GM12878 (cell line): ENCODE results near the gene NCKAP5. TPM values are rescaled to one million over a fixed set of nuclear protein-coding genes. Genes with fewer than 3 reads are reported as not detected.

Experiments
- ATAC-seq: fragments of 200-7000 bp; cut with Tn5 transposase; 3 replicates; pipeline ENCODE4 v1.9.1; 2020; ENCODE audit warnings: mild to moderate bottlenecking, moderate library complexity
- BruUV-seq: library from RNA; stranded (reverse); fragments of 400-500 nt; replicated peaks from 2 replicates; lab custom pipeline; 2021; lab: Mats Ljungman, UMichigan
- CTCF ChIA-PET: fragments of 300-600 bp; sonication (Branson Sonifier 250); formaldehyde crosslinking; extraction: SDS; loops from one replicate; lab custom pipeline; 2021; ENCODE audit warnings: inconsistent platforms; lab: Yijun Ruan, JAX
- POLR2A ChIA-PET: fragments of 350-600 bp; formaldehyde crosslinking; extraction: SDS; loops from one replicate; lab custom pipeline; 2021; ENCODE audit warnings: inconsistent platforms; lab: Charles Lee
- RAD21 ChIA-PET: fragments of 300-600 bp; sonication (Branson Sonifier 250); formaldehyde crosslinking; loops from one replicate; lab custom pipeline; 2023; ENCODE audit warnings: antibody characterized with exemption; ENCODE audit not compliant: unreplicated experiment; lab: Charles Lee
- SMC1A ChIA-PET: fragments of 300-600 bp; sonication (Branson Sonifier 250); formaldehyde crosslinking; loops from one replicate; lab custom pipeline; 2023; ENCODE audit not compliant: unreplicated experiment, uncharacterized antibody; lab: Charles Lee
- DNase-seq: peaks from one replicate; pipeline ENCODE4 v3.0.0-alpha.2; 2011; ENCODE audit warnings: low read depth, low spot score
- FAIRE-seq: peaks from 3 replicates; lab custom pipeline; 2011; peaks lifted over from hg19 to GRCh38; lab: Jason Lieb, UNC
- H2AFZ ChIP-seq: 2 replicates; pipeline ENCODE4 v1.6.0; 2011; ENCODE audit warnings: low read depth, low read length, control low read depth; ENCODE audit not compliant: control insufficient read depth
- H3K27ac ChIP-seq: 2 replicates; pipeline ENCODE4 v1.5.1; 2011; ENCODE audit warnings: control low read depth; ENCODE audit not compliant: control insufficient read depth, insufficient read depth
- H3K27me3 ChIP-seq, 2 experiments: replicated peaks in 1 of 2; 2 replicates each; pipeline versions ENCODE4 v1.6.0 to v1.6.1; 2011; ENCODE audit warnings: low read length in 1 of 2; ENCODE audit not compliant: control insufficient read depth in 2 of 2, insufficient read depth in 2 of 2
- H3K36me3 ChIP-seq, 2 experiments: 2 replicates each; pipeline ENCODE4 v1.5.1; 2011; ENCODE audit warnings: low read length in 1 of 2; ENCODE audit not compliant: control insufficient read depth in 2 of 2, insufficient read depth in 2 of 2
- H3K4me1 ChIP-seq: 2 replicates; pipeline ENCODE4 v1.6.1; 2011; ENCODE audit warnings: mild to moderate bottlenecking, low read length, moderate library complexity, mixed read lengths; ENCODE audit not compliant: control insufficient read depth, insufficient read depth
- H3K4me2 ChIP-seq: 2 replicates; pipeline ENCODE4 v1.6.0; 2011; ENCODE audit warnings: control low read depth; ENCODE audit not compliant: control insufficient read depth, insufficient read depth
- H3K4me3 ChIP-seq: fragments of 200-600 bp; sonication (generic); 2 replicates; pipeline ENCODE4 v1.5.1; 2016
- H3K79me2 ChIP-seq: 2 replicates; pipeline ENCODE4 v1.6.0; 2011; ENCODE audit warnings: low read length; ENCODE audit not compliant: control insufficient read depth, insufficient read depth
- H3K9ac ChIP-seq: 2 replicates; pipeline ENCODE4 v1.8.0; 2011; ENCODE audit warnings: low read length, control low read depth, mixed read lengths; ENCODE audit not compliant: control insufficient read depth, insufficient read depth
- H3K9me3 ChIP-seq: replicated peaks from 3 replicates; pipeline ENCODE4 v1.5.1; 2011; ENCODE audit warnings: mild to moderate bottlenecking, low read length; ENCODE audit not compliant: control insufficient read depth, insufficient read depth
- H4K20me1 ChIP-seq: 2 replicates; pipeline ENCODE4 v1.6.0; 2011; ENCODE audit not compliant: control insufficient read depth, insufficient read depth
- CBFB ChIP-seq: IDR thresholded peaks from 2 replicates; pipeline ENCODE4 v1.6.1; 2016; ENCODE audit warnings: antibody characterized with exemption, low read depth
- CREB1 ChIP-seq: IDR thresholded peaks from 2 replicates; pipeline ENCODE4 v1.6.1; 2012; ENCODE audit warnings: low read depth, mild to moderate bottlenecking, inconsistent platforms
- EP300 ChIP-seq, 2 experiments: fragments of 150-350 bp in 1 of 2; IDR thresholded peaks; 2 replicates each; pipeline ENCODE4 v1.6.1; 2011 to 2012; ENCODE audit warnings: low read depth in 2 of 2, low read length in 2 of 2, borderline replicate concordance in 1 of 2, improper control_type of control experiment in 1 of 2, inconsistent platforms in 1 of 2; ENCODE audit not compliant: control insufficient read depth in 1 of 2
- ESRRA ChIP-seq: IDR thresholded peaks from 2 replicates; pipeline ENCODE4 v1.6.1; 2012; ENCODE audit warnings: mild to moderate bottlenecking, low read length, improper control_type of control experiment
- IKZF2 ChIP-seq, 2 experiments: fragments of 450-650 bp; IDR thresholded peaks; 2 replicates each; pipeline ENCODE4 v1.6.1; 2017; ENCODE audit warnings: mild to moderate bottlenecking in 2 of 2, moderate library complexity in 2 of 2
- JUNB ChIP-seq: IDR thresholded peaks from 2 replicates; pipeline ENCODE4 v1.6.1; 2016; ENCODE audit warnings: antibody characterized with exemption, mild to moderate bottlenecking
- MXI1 ChIP-seq: fragments of 150-350 bp; IDR thresholded peaks from 2 replicates; pipeline ENCODE4 v1.6.1; 2011; ENCODE audit warnings: low read depth, mild to moderate bottlenecking, inconsistent platforms, low read length, improper control_type of control experiment
- NFXL1 ChIP-seq: fragments of 450-650 bp; IDR thresholded peaks from 2 replicates; pipeline ENCODE4 v1.6.1; 2017; ENCODE audit warnings: antibody characterized with exemption, mild to moderate bottlenecking, borderline replicate concordance
- NFYB ChIP-seq: IDR thresholded peaks from 2 replicates; pipeline ENCODE4 v1.6.1; 2011; ENCODE audit warnings: low read depth, mild to moderate bottlenecking, low read length, improper control_type of control experiment, moderate library complexity; ENCODE audit not compliant: insufficient read depth
- RELA ChIP-seq: fragments of 450-650 bp; IDR thresholded peaks from 2 replicates; pipeline ENCODE4 v1.8.0; 2014; ENCODE audit warnings: borderline replicate concordance; ENCODE audit not compliant: partially characterized antibody
- RFX5 ChIP-seq: IDR thresholded peaks from 2 replicates; pipeline ENCODE4 v1.6.1; 2011; ENCODE audit warnings: low read depth, low read length, improper control_type of control experiment
- SMAD5 ChIP-seq: IDR thresholded peaks from 2 replicates; pipeline ENCODE4 v1.6.1; 2016; ENCODE audit warnings: antibody characterized with exemption, low read depth
- WGBS: methylation state at CpG from one replicate; pipeline ENCODE4 v1.1.6; 2016; ENCODE audit warnings: low lambda C conversion rate; ENCODE audit not compliant: insufficient replicate concordance, insufficient coverage; ENCODE audit errors: missing lambda C conversion rate; 5-methylcytosine and 5-hydroxymethylcytosine counted together
- in situ Hi-C: fragments of 300-500 bp; cut with MboI; formaldehyde crosslinking; loops from 9 replicates; pipeline ENCODE4 v1.14.3; 2018; ENCODE audit warnings: mixed read lengths
- intact Hi-C: fragments of 100-400 bp; cut with micrococcal nuclease; formaldehyde crosslinking; loops from one replicate; pipeline ENCODE4 v1.14.2; 2022; ENCODE audit not compliant: unreplicated experiment
- polyA plus RNA-seq, 11 experiments: library from polyadenylated mRNA; depleted of rRNA in 4 of 11; unstranded in 6 of 11; stranded (reverse) in 5 of 11; fragments of >200 nt; fragmentation: Nextera tagmentation in 4 of 11; fragmentation: Illumina TruSeq in 1 of 11; extraction: Ambion mirVana in 4 of 11; extraction: Trizol in 1 of 11; gene quantifications; 1 replicate in 1 of 11; 2 replicates in 10 of 11; pipeline versions ENCODE4 v1.2.1 to v1.2.3, GENCODE V29; 2011 to 2016; ENCODE audit warnings: inconsistent platforms in 2 of 11, missing spikeins in 2 of 11, low read depth in 1 of 11
- total RNA-seq, 4 experiments: library from RNA; depleted of rRNA in 3 of 4; stranded (reverse); fragments of >200 nt in 3 of 4; fragmentation: Illumina TruSeq in 1 of 4; extraction: Trizol in 1 of 4; gene quantifications; 2 replicates each; pipeline versions ENCODE4 v1.2.1 to v1.2.3, GENCODE V29; 2013 to 2021
- TF ChIP-seq, protein P1 (sequence below): IDR thresholded peaks from 2 replicates; pipeline ENCODE4 v1.6.1; 2011; ENCODE audit warnings: borderline replicate concordance, low read depth, mild to moderate bottlenecking, moderate library complexity, mixed read lengths, low read length; ENCODE audit not compliant: insufficient read depth; ENCODE audit errors: extremely low read length
- TF ChIP-seq, protein P2 (sequence below): fragments of 450-650 bp; IDR thresholded peaks from 2 replicates; pipeline ENCODE4 v1.6.1; 2016; ENCODE audit warnings: mild to moderate bottlenecking

Gene NCKAP5
- total and polyA plus RNA-seq, 10 of the 15 experiments (the other 5 are each of a cell fraction or from before 2014, with no cell fraction given): 0.06 to 0.44 (median 0.16) TPM

DNA sequence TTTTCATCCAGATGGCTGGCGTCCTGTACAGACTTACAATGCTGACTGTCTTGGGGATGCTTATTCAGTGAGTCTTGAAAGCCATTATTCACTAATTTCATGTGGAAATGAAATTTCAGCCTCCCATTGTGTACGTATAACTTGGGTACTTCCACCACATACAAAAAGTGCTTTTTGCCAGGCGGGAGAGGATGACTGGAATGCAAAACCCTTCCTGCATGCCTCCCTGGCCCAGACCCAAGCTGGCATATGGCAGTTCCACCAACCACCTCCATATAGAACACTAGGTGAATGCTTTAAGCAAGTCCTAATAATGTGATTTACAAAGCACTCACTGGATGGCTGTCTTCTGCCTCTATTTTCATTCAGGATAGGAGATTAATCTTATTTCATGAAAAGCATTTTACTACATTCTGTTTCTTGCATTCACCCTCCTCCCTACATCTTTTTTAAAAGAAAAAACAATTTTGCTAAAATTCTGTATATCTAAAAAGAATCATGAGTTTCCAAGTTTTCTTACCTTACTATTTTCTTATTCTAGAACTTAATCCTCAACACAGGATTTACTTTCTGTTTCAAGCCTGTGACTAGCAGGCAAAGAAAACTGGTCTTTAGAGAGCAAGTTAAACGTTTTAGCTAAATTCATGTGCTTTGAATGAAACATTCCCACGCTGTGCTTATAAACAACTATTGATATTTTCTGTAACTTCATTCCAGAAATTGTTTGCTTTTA lies 327.6 kb downstream of the NCKAP5 start:
- FAIRE-seq: no peak
- Histone ChIP-seq H3K79me2 (no peaks in the 10 kb centered on the region), H3K4me3 (no peak overlapping the region), H4K20me1 (no peaks in the 10 kb centered on the region), H3K4me2 (no peak overlapping the region), H2AFZ (no peak overlapping the region), H3K27ac (no peak overlapping the region), H3K9ac (no peak overlapping the region), H3K27me3 (no peaks in the 10 kb centered on the region), H3K9me3 (no peaks in the 10 kb centered on the region), H3K36me3 (no peaks in the 10 kb centered on the region), H3K4me1 (no peaks in the 10 kb centered on the region)
- BruUV-seq: no TSS peak
- DNase-seq: no peak
- no peak; the same call in 2 of the 3 replicates for ATAC-seq
- intact Hi-C loops (no loop called here), in situ Hi-C loops (no loop called here)
- CTCF ChIA-PET: interaction anchor here (0.7 to 1.8 kb wide), 3 partner anchors 21 to 321 kb away, joined by 3 to 6 read pairs (median 3); no protein-coding TSS in a partner anchor
- SMC1A ChIA-PET: interaction anchor here (1.0 kb wide), 1 partner anchor 181 kb away, joined by 4 read pairs; no protein-coding TSS in a partner anchor
- POLR2A ChIA-PET: no interaction called here
- whole genome bisulfite sequencing: 17% methylated on average over 5 of the region's 5 CpGs
- TF ChIP-seq, protein P1, sequence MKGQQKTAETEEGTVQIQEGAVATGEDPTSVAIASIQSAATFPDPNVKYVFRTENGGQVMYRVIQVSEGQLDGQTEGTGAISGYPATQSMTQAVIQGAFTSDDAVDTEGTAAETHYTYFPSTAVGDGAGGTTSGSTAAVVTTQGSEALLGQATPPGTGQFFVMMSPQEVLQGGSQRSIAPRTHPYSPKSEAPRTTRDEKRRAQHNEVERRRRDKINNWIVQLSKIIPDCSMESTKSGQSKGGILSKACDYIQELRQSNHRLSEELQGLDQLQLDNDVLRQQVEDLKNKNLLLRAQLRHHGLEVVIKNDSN: no peak
- TF ChIP-seq RELA (no peak), RFX5 (no peak), CREB1 (no peak), MXI1 (no peak), EP300 (IDR thresholded peaks at IDR 0.05; ENCODE audit: borderline replicate concordance in 1 of 2, control insufficient read depth in 1 of 2, low read depth in 2 of 2, low read length in 2 of 2) (no peak), NFXL1 (no peak), NFYB (no peak), ESRRA (no peak), JUNB (no peak), CBFB (no peak), SMAD5 (no peak), IKZF2 (IDR thresholded peaks at IDR 0.05) (no peak)
- TF ChIP-seq, protein P2, sequence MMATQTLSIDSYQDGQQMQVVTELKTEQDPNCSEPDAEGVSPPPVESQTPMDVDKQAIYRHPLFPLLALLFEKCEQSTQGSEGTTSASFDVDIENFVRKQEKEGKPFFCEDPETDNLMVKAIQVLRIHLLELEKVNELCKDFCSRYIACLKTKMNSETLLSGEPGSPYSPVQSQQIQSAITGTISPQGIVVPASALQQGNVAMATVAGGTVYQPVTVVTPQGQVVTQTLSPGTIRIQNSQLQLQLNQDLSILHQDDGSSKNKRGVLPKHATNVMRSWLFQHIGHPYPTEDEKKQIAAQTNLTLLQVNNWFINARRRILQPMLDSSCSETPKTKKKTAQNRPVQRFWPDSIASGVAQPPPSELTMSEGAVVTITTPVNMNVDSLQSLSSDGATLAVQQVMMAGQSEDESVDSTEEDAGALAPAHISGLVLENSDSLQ: no peak
- RAD21 ChIA-PET: no interaction called here
